GM13977 (cell line): ENCODE data around the gene LMO7.

Experiments
- DNase-seq: peaks from one replicate; pipeline ENCODE4 v3.0.0; 2012; ENCODE audit warnings: low spot score
- CTCF ChIP-seq: IDR thresholded peaks from 2 replicates; pipeline ENCODE4 v1.5.1; 2012; ENCODE audit warnings: mild to moderate bottlenecking, control low read depth; ENCODE audit not compliant: insufficient read depth; ENCODE audit errors: extremely low read depth, missing control alignments
- in situ Hi-C: fragments of 300-500 bp; cut with MboI; formaldehyde crosslinking; loops from one replicate; pipeline ENCODE4 v1.12.0; 2022; ENCODE audit warnings: low sequenced_read_pairs, low pct_unique_long_range_greater_than_20kb, mixed read lengths, inconsistent platforms; ENCODE audit not compliant: unreplicated experiment

Gene LMO7

DNA sequence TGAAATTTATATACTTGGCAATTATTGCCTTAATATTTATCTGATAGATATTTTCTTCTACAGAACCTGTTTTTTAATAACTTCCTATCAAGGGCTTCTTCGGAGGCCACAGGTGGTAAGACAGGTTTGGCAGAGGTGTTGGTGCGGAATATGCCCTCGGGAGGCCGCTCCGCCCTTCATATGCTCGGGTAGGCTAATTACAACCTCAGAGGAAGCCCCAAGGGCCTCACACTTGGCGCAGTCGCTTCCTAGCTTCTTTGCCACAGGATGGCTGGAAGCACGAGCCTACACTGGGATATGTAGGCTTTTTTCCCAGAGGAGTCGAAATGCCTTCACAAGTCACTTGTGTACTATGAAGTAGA, 68.8 kb downstream of the LMO7 start:
- no peak for DNase-seq
- TF ChIP-seq CTCF = no peak
- in situ Hi-C loops = no loop called here

GRCh38 chr13:75705395-75705794, 69.3 kb downstream of the LMO7 start:
- no peak for TF ChIP-seq CTCF
- in situ Hi-C loops = no loop called here
- no peak for DNase-seq

GRCh38 chr13:75705908-75706307, 69.8 kb downstream of the LMO7 start:
- in situ Hi-C loops = no loop called here
- DNase-seq = no peak
- TF ChIP-seq CTCF = no peak

- DNase-seq = no peak
- no peak for TF ChIP-seq CTCF
- in situ Hi-C loops = no loop called here
Measured at GRCh38 chr13:75713852-75714251, 77.7 kb downstream of the LMO7 start.

DNA sequence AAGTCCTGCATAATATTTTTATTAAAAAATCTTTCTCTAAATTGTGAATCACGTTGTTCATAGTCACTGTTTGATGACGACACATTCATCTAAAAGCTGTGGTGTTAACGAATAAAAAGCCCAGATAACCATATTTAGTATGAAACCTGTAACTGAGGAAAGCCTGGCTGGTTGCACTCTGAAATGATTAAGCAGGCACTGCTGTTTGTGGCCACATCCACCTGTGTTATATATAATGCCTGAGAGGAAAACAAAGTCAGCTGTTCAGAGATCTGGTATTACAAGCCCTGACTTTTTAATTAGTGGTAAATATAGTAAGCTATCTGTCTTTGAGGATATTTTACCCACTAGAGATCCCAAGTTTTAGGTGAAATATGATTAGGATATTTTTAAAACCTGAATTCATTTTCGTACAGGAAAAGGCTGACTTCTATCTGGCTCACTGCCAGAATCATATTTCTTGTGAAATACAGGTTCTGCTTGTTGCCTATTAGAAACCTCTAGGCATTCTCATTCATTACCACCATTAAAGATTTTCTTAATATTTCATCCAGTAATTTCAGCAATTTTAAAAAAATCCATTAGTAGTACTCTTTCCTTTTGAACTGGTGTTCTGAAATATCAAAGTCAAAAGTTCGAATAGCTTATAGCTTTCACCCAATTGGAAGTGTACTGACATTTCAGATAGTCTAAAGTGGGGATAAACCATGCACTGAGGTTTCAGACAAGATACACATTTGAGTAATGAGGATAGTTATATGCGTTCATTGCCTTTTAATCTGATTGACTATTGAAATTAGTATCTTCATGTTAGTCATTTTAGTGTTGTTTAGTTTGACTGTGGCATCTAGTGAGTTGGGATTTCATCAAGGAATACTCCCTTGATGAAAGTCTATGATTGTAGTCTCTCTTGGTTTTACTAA, 79.7 kb downstream of the LMO7 start:
- peak; percentile 61 for DNase-seq
- no peak for TF ChIP-seq CTCF
- in situ Hi-C loops = no loop called here

DNA sequence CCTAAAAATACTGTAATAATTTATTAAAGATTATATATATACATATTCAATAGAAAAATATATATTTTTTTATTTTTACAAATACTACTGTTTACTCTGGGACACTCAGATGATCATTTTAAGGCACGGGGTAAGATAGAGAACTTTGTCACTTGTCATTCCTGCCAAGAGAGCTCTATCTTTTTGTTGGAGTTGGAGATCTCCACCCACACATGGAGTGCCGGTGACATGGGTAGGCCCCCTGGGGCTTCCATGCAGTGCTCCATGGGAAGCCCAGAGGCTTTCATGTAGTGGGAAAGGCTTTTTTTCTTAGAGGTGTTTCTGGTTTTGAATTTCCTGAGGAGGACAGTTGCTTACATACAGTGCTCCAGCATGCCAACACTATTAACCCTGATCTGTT, 81.4 kb downstream of the LMO7 start:
- TF ChIP-seq CTCF = no peak
- no peak for DNase-seq

More for the DNA sequence above, 81.4 kb downstream of the LMO7 start:
- in situ Hi-C loops = no loop called here
